ENCODE results near the gene TNS2. TPM values are rescaled to one million over a fixed set of nuclear protein-coding genes. Genes with fewer than 3 reads are reported as not detected.
A peak's percentile ranks its signal among the peaks of the same experiment; 100 is the strongest.

The TNS2 gene
- polyA plus RNA-seq, 4 donors: 90.5 to 142 (median 127) TPM

DNA sequence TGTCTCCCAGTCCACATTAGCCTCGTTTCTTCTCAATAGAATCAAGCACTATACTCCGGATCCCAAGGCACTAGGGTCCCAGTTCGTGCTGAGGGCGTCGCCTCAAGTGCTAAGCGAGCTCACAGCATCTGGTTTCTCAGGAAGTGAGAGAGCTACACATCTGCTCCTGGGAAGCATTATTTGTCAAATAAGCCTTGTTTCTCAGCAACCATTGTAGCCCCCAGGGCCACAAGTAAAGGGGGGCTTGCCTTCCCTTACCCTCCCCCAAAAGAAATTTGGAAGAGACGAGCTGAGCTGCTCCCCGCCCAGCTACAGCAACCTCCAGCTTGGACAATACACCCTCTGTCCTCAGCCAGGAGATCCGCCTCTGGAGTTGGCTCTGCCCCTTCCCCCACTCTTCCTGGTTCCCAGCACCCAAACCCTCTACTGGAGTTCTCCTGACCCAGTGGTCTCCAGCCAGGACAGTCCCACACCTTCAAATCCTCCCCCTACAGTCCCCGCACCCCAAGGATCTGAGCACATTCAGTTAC lies 5.7 kb upstream of the TNS2 start:
- no peak for DNase-seq (ENCODE audit: low read depth in 4 of 4, low spot score in 3 of 4)

DNA sequence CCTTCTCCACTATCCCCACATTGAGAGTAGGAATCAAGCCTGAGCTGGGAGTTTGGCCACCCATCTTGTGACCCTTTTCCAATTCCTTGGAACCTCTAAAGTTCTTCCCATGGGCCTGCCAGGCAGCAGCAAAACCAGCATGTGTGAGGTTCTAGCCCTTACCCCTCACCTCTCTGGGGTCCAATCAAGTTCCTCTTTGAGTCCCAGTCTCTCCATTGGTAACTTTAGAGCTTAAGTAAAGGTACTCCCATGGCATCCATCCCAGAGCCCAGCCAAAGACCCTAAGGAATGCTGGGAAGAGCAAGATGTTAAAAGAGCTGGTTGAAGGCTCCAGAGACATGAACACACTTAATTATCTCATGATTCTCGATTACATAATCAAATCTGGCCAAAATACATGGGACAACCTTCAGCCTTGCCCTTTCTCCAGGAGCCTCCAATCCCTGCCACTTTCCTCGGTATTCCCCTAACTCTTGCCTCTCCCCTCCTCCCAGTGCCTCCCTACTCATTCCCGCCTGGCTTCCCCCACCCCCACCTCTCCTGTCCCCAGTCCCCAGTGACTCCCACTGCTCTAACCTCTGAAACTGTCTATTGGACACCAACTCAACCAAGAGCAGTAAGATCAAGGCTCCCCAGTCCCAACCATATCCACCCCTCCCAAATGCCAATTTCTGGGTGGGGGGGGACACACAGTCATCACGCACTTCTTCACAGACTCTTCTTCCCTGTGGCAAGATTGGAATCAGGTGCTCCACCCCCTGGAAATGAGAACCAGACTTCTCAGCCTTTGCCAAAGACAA lies 4.8 kb upstream of the TNS2 start:
- DNase-seq (ENCODE audit: low read depth in 4 of 4, low spot score in 3 of 4): no peak

DNA sequence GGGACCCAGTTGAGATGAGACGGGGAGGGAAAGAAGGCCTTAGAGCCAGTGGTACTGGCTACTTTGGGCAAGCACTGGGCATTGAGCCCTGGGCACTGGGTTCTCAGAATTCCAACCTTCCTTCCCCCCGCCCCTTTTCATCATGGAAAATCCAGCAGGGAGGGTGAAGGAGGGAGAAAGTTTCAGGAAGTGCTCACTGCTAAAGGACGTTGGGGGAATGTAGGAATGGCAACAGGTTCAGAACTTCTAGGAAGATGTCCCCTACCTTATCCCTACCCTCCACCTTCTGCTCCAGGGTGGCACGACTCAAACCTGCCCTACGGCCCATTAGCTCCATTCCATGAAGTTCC lies 4.2 kb upstream of the TNS2 start:
- no peak for DNase-seq (ENCODE audit: low read depth in 4 of 4, low spot score in 3 of 4)

DNA sequence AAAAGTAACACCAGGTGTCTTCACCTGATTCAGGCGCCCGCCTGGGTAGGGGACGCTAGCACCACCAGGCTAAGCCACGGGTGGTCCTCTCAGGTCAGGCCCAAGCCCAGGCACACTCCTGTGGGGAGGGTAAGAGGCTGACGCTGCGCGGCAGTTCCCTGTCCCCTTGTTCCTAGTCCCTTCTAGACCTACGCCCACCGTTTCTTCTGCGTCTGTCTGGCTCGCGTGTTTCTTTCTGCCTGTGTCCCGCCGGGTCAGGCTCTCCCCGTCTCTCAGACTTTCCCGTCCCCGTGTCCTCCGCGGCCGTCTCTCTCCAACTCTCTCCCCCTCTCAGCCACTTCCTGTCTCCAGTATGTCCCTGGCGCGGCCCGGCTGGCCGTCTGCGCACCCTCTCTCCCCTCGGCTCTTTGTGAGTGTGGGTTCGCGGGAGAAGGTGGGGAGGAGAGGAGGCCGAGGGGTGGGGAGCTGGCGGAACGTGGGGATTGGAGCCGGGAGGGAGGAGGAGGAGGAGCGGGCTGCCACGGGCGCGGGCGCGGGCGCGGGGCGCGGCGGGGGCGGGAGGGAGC lies 3.1 kb upstream of the TNS2 start:
- DNase-seq (ENCODE audit: low read depth in 4 of 4, low spot score in 3 of 4): peak in 1 of 4 donors; percentile 58

DNA sequence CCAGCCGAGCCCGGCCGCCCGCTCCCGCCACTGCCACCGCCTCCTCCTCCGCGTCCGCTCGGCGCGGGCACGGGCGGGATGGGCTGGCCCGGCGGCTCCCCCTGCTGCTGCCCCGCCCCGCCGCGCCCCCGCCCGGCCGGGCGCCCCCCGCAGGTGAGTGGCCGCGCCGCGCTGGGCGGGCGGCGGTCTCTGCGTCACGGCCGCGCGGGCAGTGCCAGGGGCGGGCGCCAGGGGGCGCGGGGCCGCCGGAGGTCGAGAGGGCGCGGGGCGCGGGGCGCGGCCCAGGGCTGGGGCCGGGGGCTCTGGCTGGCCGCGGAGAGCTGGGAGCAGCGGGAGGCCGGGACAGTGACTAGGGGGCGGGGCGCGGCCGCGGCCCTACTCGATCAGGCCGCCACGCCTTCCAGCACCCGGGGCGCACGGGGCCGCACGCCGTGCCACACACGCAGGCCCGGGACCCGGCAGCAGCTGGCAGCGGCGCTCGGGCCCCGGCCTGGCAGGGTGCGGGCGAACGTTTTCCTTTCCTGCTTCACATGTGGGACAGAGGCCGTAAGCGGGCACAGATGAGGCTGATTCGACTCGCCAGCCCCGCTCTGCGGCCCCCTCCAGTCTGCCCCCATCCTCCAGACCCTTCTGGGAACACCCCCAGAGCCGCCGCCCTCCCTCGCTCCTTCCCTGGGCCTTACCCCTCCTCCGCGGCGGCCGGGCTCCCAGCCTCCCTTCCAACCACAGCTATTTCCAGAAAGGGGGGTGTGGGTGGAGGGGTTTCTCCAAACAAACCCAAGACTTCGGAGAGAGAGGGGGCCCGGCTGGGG lies 2.4 kb upstream of the TNS2 start:
- DNase-seq (ENCODE audit: low read depth in 4 of 4, low spot score in 3 of 4): peak in 2 of 4 donors; percentile 73 to 76

DNA sequence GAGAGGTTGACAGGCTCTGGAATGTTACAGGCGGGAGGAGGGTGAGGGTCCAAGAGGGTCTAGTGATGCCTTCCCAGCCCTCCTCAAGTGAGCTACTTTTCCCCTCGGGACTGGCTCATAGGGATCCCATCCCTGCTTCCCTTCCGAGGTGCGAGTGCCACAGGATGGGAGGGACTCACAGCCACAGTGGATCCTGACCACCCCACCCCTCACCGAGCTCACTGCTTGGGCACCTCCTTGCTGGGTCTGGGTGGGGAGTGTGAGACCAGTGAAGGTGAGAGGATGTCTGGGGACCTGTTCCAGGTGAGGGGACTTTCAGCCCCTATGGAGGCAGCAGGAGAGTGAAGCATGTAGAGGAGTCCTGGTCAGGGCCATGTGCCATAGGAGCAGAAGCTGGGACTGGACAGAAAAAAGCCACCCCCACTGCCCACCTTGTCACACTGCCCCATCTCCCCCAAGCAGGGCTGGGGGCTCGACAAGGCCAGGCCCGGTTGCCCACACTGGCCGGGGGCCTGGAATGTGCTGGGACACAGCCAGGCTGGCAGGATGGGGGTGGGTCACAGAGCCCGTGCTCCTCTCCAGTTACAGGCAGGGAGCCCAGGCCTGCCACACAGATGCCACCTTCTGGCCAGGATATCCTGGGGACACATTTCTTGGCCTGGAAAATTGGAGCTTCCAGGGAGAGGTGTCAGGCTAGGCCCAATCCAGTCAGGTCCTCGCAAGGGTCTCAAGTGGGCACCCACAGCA lies 1.7 kb upstream of the TNS2 start:
- peak in 1 of 4 donors; percentile 51 for DNase-seq (ENCODE audit: low read depth in 4 of 4, low spot score in 3 of 4)

DNA sequence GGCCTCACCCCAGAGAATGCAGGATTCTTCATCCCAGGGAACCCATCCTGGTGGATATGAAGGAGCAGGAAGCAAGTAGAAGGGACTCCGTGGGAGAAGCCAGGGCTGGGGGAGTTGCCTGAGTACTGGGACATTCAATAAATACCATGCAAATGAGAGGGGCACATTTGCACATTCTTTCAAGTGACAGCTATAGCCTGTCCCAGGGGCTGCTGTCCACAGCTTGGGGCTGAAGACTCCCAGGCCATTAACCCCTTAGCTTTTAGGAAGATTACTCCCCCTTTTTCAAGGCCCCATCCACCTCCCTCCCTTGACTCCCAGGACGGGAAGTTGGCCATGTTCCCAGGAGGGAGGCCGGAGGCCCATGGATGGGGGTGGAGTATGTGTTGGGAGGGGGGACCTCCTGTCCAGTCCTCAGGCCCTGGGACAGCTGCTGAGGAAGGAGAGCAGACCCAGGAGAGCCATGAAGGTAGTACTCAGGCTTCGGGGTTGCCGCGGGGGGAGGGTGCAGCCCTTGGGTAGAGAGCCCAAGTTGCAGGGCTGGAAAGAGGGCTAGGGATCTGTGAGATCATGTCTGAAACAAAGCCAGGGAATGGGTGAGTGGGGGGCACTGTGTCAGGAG lies 974 bp upstream of the TNS2 start:
- DNase-seq (ENCODE audit: low read depth in 4 of 4, low spot score in 3 of 4): peak in 2 of 4 donors; percentile 72 to 77

DNA sequence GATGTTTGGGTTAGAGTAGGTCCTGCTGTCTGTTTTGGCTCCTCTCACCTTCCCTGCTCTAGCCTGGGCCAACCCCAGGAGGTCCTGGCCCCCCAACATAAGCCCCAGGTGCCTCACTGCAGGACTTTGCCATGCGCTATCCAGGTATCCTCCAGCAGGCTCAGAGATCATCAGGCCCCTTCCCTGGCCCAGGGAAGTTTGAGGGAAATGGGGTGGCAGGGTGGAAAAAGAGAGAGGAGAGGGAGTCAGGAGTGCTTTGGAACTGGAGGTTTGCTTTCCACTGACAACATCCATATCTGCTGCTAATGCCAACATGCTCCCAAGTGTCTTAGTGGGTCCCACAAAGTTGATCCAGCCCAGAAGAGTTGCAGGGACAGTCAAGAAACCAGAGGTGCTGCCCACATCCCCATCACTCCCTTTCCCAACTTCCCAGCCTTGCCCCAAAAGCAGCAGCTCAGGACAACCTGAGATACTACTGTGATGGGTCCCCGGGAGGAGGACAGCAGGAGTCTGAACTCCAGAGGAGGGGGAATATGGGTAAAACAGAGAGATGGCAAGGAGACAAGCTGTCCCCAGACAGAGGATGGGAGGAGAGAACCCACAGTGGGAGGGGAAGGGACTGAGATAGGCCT lies 677 bp downstream of the TNS2 start:
- DNase-seq (ENCODE audit: low read depth in 4 of 4, low spot score in 3 of 4): no peak

DNA sequence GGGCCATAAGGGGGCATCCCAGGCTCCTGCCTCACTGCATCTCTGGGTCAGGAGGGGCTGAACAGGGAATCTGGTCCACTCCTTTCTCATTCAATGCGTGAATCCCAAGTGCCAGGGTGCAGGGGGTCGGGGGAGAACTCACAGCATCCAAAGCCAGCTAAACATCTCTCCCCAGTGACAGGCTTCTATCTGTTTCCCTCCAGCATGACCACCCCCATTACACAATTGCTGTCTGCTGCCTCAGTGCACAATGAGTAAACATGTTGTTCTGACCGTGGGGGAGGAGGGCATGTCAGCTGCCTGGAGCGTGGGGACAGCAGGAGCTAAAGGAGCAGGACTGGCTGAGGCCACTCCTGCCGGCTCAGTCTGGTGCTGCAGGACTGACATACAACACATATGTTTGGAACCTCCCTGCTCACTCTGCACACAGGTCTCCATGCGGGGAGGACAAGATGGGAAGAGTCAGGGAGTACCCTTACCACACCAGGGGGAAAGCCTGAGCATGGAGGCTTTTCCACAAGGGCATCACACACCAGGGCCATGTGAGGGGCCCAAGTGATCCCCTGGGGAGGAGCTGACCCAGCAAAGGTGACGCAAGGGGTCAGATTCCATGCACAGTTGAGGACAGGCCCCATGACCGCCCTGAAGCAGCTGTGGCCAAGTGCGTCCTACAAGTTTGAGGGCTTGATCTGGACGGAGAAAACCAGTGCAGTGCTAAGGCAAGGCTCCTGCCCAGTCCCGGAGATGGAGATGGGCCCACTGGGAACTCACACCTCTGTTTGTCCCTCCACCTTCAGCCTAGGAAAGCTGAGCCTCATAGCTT lies 1.4 kb downstream of the TNS2 start:
- peak in 1 of 4 donors; percentile 52 for DNase-seq (ENCODE audit: low read depth in 4 of 4, low spot score in 3 of 4)

DNA sequence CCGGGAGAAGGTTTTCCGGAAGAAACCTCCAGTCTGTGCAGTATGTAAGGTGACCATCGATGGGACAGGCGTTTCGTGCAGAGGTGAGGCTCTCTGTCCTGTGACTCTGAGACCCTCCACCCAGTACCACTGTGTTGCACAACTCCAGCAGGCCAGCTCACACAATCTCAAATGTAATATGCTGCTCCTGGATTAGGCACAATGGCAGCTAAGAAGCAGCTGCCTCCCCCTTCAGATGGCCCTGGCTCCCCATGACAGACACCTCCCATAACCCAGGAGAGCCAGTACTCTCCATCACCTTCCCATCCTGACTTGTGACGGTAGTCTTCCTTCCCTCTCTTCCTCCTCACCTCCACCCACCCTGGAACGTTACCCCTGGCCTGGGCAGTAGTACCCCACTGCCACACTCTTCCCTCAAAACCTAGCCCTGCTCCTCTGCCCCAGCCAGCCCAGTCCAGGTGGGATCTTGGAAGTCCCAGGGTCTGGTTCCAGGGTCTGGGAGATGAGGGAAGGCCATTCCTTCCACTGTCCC lies 2.1 kb downstream of the TNS2 start:
- DNase-seq (ENCODE audit: low read depth in 4 of 4, low spot score in 3 of 4): no peak

DNA sequence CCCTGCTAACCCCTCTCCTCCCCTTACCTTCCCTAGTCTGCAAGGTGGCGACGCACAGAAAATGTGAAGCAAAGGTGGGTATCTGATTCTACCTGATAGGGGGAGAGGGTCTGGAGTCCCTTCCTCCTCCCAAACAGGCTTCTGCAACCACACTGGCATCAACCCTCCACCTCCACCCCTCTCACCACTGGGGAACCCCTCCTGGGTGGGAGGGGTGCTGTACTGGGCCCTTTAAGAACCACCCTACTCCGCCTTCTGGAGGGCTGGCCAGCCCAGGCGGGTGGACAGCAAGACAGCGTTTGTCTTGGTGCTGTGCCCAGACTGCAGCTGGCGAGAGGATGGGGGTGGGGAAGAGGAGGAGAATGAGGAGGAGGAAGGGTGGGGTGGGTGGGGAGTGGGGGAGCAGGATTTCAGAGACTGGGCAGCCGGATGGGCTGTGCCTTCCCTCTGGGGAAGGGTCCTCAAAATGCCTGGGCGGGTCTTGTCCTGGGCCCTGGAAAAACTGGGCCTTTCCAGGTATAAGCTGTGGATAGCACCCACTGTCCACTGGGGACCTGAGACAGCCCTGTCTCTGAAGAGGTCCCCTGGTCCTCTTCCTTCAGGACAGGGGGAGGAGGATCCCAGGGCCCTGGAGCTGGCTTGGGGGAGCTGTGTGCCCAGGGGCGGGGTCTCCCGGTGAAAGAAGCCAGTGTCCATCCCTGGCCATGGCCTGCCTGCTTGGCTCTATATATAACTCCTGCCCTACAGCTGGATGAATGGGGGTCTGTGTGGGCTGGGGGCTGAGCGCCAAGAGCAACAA lies 2.8 kb downstream of the TNS2 start:
- DNase-seq (ENCODE audit: low read depth in 4 of 4, low spot score in 3 of 4): peak in 2 of 4 donors; percentile 68 to 70

DNA sequence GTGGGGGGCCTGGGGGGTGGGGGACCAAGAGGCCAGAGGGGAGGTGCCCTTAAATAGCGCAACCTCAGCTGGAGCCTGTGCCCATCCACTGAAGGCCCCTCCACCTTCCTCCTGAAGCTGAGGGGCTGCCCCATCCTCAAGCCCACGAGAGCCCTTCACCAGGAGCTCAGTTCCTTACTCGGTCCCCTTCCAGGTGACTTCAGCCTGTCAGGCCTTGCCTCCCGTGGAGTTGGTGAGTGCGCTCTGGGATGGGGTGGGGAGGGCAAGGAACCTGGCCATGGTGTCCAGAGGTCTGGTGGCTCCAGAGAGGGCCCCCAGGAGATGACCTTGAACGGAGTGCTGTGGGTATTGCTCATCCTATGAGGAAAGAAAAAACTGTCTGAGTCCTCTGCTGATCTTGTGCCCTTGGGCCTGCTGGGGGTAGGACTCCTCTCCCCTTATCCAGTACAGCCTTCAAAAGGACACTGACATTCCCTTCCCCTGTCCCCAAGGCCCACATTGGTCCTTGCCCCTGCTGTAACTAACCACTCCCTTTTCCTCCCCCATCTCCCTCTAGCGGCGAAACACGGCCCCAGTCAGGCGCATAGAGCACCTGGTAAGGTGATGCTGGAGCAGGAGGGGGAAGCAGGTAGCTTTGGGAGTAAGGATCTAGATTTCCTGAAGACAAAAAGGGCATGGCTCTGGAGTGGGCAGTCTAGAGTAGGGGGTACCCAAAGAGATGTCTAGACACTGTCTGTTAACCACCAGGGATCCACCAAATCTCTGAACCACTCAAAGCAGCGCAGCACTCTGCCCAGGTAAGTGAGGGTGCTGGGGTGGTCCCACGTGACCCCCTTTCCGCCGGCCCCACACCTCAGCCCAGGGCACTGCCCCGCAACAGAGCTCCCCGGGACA lies 3.6 kb downstream of the TNS2 start:
- no peak for DNase-seq (ENCODE audit: low read depth in 4 of 4, low spot score in 3 of 4)

DNA sequence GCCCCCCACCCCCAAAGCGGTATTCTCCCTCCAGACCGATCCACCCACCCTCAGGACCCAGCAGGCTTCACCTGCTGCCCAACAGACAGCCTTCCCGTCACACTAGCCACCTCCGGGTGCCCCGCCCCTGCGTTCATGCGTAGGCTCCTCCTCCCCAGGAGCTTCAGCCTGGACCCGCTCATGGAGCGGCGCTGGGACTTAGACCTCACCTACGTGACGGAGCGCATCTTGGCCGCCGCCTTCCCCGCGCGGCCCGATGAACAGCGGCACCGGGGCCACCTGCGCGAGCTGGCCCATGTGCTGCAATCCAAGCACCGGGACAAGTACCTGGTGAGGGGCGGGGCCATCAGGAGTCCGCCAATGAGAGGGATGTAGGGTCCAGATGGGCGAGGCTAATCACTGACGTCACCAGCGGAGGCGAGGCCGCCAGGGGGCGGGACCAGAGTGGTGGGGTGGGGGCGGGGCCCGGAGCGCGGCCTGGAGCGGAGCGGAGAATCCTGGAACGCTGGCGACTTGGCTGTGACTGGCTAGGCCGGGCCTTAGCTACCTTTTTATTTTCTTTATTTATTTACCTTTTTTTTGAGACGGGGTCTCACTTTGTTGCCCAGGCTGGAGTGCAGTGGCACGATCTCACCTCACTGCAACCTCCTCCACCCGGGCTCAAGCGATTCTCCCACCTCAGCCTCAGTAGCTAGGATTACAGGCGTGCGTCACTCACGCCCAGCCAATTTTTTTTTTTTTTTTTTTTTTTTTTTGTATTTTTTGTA lies 4.4 kb downstream of the TNS2 start:
- DNase-seq (ENCODE audit: low read depth in 4 of 4, low spot score in 3 of 4): peak in 3 of 4 donors; percentile 85 to 89 (median 89)

DNA sequence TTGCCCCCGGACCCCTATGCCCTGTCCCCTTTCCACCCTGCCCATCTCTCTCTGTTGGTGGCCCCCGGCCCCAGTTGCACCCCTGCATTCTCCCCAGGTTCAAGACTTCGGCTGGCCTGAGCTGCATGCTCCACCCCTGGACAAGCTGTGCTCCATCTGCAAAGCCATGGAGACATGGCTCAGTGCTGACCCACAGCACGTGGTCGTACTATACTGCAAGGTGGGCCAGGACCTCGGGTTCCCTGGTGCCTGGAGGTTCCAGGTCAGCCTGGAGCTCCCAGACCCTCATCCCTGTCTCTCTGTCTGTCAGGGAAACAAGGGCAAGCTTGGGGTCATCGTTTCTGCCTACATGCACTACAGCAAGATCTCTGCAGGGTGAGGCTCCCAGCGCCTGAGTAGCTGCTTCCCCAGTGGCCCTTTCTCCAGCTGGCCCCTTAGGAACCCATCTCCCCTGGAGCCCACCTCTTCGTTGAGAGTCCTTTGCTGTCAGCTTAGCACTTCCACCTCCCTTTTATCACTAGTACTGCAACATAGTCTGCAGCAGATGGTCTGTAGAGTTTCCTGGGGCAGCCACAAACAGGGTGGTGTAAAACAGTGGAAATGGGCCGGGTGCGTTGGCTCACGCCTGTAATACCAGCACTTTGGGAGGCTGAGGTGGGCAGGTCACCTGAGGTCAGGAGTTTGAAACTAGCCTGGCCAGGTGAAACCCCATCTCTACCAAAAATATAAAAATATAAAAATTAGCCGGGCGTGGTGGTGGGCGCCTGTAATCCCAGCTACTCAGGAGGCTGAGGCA lies 5.8 kb downstream of the TNS2 start:
- no peak for DNase-seq (ENCODE audit: low read depth in 4 of 4, low spot score in 3 of 4)

DNA sequence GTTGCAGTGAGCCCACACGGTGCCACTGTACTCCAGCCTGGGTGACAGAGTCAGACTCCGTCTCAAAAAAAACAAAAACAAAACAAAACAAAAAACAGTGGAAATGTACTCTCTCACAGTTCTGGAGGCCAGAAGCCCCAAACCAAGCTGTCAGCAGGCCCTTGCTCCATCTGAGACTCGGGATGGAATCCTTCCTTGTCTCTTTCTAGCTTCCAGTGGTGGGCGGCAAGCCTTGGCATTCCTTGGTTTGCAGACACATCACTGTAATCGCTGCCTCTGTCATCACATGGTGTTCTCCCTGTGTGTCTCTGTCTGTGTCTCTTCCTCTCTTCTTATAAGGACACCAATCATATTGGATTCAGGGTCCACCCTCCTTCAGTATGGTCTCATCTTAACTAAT lies 6.4 kb downstream of the TNS2 start:
- DNase-seq (ENCODE audit: low read depth in 4 of 4, low spot score in 3 of 4): no peak

Measured in left renal pelvis (tissue), 4 donors.